ENCODE measurements around the gene TPM2. TPM values are rescaled to one million over a fixed set of nuclear protein-coding genes. Genes with fewer than 3 reads are reported as not detected.

The TPM2 gene
- total and polyA plus RNA-seq, 9 of the 15 experiments (the other 6 are each of a cell fraction or from before 2014, with no cell fraction given) = 0.28 to 16.1 (median 4.5) TPM

DNA sequence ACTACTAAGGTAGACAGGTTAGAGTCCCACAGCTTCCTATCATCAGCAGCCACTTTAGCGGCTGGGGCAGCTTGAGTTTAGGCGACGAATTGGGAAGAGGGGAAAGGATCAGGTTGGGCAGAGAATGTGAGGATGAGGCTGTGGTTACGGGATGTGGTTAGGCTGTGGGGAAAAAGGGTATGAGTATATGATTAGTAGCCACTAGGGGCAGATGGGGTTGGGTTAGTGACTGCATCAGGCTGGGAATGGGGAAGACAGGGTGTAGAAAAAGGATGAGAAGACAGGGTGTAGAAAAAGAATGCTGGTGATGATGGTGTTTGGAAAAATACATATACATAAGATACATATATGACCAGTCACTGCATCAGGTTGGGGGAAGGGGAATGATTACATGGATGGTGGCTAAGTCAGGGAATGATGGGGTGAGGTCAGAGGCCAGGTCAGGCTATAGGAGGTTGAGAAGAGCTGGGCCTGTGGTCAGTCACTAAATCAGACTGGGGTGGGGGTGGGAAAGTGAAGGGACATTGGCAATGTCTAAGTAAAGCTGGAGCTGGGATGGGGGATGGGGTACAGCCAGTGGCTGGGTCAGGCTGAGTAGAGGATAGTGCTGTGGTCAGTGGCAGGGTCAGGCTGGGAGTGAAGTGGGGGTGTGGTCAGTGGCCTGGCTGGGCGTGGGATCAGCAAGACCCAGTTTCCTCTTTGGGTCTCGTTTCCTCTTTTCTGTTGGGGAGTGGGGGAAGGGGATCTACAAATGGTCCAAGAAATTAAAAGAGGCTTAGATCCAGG, 40.2 kb upstream of the TPM2 start (continued):
- TF ChIP-seq, protein P1, sequence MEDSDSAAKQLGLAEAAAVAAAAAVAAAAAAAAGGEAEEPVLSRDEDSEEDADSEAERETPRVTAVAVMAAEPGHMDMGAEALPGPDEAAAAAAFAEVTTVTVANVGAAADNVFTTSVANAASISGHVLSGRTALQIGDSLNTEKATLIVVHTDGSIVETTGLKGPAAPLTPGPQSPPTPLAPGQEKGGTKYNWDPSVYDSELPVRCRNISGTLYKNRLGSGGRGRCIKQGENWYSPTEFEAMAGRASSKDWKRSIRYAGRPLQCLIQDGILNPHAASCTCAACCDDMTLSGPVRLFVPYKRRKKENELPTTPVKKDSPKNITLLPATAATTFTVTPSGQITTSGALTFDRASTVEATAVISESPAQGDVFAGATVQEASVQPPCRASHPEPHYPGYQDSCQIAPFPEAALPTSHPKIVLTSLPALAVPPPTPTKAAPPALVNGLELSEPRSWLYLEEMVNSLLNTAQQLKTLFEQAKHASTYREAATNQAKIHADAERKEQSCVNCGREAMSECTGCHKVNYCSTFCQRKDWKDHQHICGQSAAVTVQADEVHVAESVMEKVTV (CRISPR knock-in tag; IDR thresholded peaks at IDR 0.05) = no peak
- TF ChIP-seq SETDB1 (IDR thresholded peaks at IDR 0.05; ENCODE audit: low read length) (no peak), CBX3 (IDR thresholded peaks at IDR 0.05; ENCODE audit: borderline replicate concordance in 1 of 2, low read length in 2 of 2) (no peak), BRD4 (IDR thresholded peaks at IDR 0.05) (no peak), SMAD2 (IDR thresholded peaks at IDR 0.05; ENCODE audit: low read depth, low read length) (no peak), MYBL2 (IDR thresholded peaks at IDR 0.05; ENCODE audit: low read depth) (no peak), MYBL2 (CRISPR knock-in tag; IDR thresholded peaks at IDR 0.05; ENCODE audit: borderline replicate concordance) (no peak), PCBP2 (IDR thresholded peaks at IDR 0.05; ENCODE audit: low read depth, low read length, poor library complexity, severe bottlenecking) (no peak), BDP1 (IDR thresholded peaks at IDR 0.05; ENCODE audit: insufficient read depth, insufficient read length) (no peak), EP400 (IDR thresholded peaks at IDR 0.05) (peak; percentile 40; the same call in 1 of the 2 replicates)
- TF ChIP-seq, protein P2, sequence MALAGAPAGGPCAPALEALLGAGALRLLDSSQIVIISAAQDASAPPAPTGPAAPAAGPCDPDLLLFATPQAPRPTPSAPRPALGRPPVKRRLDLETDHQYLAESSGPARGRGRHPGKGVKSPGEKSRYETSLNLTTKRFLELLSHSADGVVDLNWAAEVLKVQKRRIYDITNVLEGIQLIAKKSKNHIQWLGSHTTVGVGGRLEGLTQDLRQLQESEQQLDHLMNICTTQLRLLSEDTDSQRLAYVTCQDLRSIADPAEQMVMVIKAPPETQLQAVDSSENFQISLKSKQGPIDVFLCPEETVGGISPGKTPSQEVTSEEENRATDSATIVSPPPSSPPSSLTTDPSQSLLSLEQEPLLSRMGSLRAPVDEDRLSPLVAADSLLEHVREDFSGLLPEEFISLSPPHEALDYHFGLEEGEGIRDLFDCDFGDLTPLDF (CRISPR knock-in tag; IDR thresholded peaks at IDR 0.05) = no peak
- TF ChIP-seq, protein P3, sequence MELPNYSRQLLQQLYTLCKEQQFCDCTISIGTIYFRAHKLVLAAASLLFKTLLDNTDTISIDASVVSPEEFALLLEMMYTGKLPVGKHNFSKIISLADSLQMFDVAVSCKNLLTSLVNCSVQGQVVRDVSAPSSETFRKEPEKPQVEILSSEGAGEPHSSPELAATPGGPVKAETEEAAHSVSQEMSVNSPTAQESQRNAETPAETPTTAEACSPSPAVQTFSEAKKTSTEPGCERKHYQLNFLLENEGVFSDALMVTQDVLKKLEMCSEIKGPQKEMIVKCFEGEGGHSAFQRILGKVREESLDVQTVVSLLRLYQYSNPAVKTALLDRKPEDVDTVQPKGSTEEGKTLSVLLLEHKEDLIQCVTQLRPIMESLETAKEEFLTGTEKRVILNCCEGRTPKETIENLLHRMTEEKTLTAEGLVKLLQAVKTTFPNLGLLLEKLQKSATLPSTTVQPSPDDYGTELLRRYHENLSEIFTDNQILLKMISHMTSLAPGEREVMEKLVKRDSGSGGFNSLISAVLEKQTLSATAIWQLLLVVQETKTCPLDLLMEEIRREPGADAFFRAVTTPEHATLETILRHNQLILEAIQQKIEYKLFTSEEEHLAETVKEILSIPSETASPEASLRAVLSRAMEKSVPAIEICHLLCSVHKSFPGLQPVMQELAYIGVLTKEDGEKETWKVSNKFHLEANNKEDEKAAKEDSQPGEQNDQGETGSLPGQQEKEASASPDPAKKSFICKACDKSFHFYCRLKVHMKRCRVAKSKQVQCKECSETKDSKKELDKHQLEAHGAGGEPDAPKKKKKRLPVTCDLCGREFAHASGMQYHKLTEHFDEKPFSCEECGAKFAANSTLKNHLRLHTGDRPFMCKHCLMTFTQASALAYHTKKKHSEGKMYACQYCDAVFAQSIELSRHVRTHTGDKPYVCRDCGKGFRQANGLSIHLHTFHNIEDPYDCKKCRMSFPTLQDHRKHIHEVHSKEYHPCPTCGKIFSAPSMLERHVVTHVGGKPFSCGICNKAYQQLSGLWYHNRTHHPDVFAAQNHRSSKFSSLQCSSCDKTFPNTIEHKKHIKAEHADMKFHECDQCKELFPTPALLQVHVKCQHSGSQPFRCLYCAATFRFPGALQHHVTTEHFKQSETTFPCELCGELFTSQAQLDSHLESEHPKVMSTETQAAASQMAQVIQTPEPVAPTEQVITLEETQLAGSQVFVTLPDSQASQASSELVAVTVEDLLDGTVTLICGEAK (IDR thresholded peaks at IDR 0.05) = no peak
- TF ChIP-seq, protein P3 (CRISPR knock-in tag; IDR thresholded peaks at IDR 0.05) = no peak
- TF ChIP-seq, protein P4, sequence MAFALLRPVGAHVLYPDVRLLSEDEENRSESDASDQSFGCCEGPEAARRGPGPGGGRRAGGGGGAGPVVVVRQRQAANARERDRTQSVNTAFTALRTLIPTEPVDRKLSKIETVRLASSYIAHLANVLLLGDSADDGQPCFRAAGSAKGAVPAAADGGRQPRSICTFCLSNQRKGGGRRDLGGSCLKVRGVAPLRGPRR (CRISPR knock-in tag; IDR thresholded peaks at IDR 0.05) = no peak
